HG03575 (cell line): ENCODE measurements around the gene EPOP.

Experiments
- ATAC-seq: cut with Tn5 transposase; IDR thresholded peaks from one replicate; pipeline ENCODE4 v1.9.1; 2021; ENCODE audit not compliant: unreplicated experiment, insufficient number of reproducible peaks, low FRiP score; ENCODE audit errors: extremely low read depth

Gene EPOP

GRCh38 chr17:38674749-38675615, at the start of gene EPOP:
EPOP (minus strand) TSS chr17:38674957; CDS start chr17:38674495, 462 bp downstream.
- ATAC-seq, result no peak

- ATAC-seq, result no peak
Observed at GRCh38 chr17:38721802-38722201, 47.0 kb upstream of the EPOP start.

GRCh38 chr17:38720941-38721340, 46.2 kb upstream of the EPOP start:
- ATAC-seq, result no peak

GRCh38 chr17:38719943-38720641, 45.3 kb upstream of the EPOP start:
- no peak for ATAC-seq

GRCh38 chr17:38719289-38719942, 44.7 kb upstream of the EPOP start:
- ATAC-seq, result no peak

GRCh38 chr17:38717139-38717745, 42.5 kb upstream of the EPOP start:
- ATAC-seq, result no peak

- no peak for ATAC-seq
Observed at GRCh38 chr17:38716368-38717005, 41.7 kb upstream of the EPOP start.

GRCh38 chr17:38715216-38715943, 40.6 kb upstream of the EPOP start:
- no peak for ATAC-seq

- ATAC-seq, result no peak
Observed at GRCh38 chr17:38713456-38714075, 38.8 kb upstream of the EPOP start.

- no peak for ATAC-seq
Observed at GRCh38 chr17:38712593-38712992, 37.8 kb upstream of the EPOP start.

- no peak for ATAC-seq
Observed at GRCh38 chr17:38711792-38712571, 37.2 kb upstream of the EPOP start.

- no peak for ATAC-seq
Observed at GRCh38 chr17:38710985-38711384, 36.2 kb upstream of the EPOP start.

GRCh38 chr17:38710604-38710962, 35.8 kb upstream of the EPOP start:
- no peak for ATAC-seq

- no peak for ATAC-seq
Observed at GRCh38 chr17:38709864-38710603, 35.3 kb upstream of the EPOP start.

GRCh38 chr17:38709104-38709820, 34.5 kb upstream of the EPOP start:
- ATAC-seq, result no peak

GRCh38 chr17:38707678-38708351, 33.1 kb upstream of the EPOP start:
- no peak for ATAC-seq
